Activated T-cell treated with anti-CD3 and anti-CD28 coated beads, Interleukin-2, amount 50 U/mL, for 4 hours (primary cell): ENCODE results near the gene GGCT. TPM values are rescaled to one million over a fixed set of nuclear protein-coding genes. Genes with fewer than 3 reads are reported as not detected.
A peak's percentile ranks its signal among the peaks of the same experiment; 100 is the strongest.
"Not testable (repeated sequence)": the region's sequence is repeated elsewhere in the genome, so short reads cannot be mapped to it uniquely, and the experiment has no call there.

Experiments
- ATAC-seq, 2 donors: fragments of 200-7000 bp; cut with Tn5 transposase; one replicate each; pipeline ENCODE4 v1.10.0; 2021
- DNase-seq: peaks from one replicate; pipeline ENCODE4 v3.0.0-alpha.2; 2020
- H3K27me3 Mint-ChIP-seq: one replicate; pipeline ENCODE4 v1.8.0; 2021; ENCODE audit warnings: low read depth, mixed read lengths
- H3K36me3 Mint-ChIP-seq: one replicate; pipeline ENCODE4 v1.8.0; 2022; ENCODE audit warnings: mixed read lengths; ENCODE audit not compliant: insufficient read depth
- H3K4me1 Mint-ChIP-seq: one replicate; pipeline ENCODE4 v1.8.0; 2021; ENCODE audit warnings: low read depth, mixed read lengths
- H3K4me3 Mint-ChIP-seq: one replicate; pipeline ENCODE4 v1.8.0; 2021; ENCODE audit warnings: mild to moderate bottlenecking, moderate library complexity, mixed read lengths
- H3K9me3 Mint-ChIP-seq: one replicate; pipeline ENCODE4 v1.8.0; 2021; ENCODE audit warnings: mixed read lengths
- total RNA-seq, 3 donors: library from RNA; stranded (reverse); gene quantifications; one replicate each; pipeline ENCODE4 v1.2.1, GENCODE V29; 2021

GGCT gene
- total RNA-seq, 3 donors from 2014 or later, result 66.0 to 75.5 (median 67.5) TPM

DNA sequence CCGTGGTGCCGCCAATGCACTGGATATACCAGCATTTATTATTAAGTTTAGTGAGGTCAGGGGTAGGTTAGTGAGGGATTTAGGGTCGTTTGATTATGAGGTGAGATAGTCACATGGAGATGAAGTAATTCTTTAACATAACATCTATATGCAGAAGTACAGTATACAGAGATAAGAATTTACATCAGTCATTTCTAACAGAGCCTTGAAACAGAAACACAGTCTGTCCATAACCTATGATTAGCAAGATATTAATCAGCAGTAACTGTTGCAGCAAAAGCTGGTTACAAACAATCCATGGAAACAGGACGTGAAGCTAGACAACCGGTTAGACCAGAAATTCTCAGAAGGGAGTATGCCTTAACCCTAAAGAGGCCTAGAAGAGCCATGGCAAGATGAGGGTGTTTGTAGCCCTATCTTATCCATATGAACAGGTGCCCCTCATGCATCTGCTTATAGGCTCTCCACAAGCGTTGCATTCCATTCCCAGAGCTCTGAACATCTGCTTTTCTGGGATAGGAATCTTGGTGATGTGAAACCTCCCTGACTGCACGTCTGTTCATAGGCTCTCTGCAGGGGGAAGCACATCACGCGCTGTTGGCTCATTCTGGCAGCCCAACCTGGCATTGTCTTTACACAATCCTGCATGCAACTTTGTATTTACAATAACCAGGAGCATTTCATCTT, 4.7 kb upstream of the GGCT start:
- H3K9me3 Mint-ChIP-seq, H3K4me3 Mint-ChIP-seq, H3K27me3 Mint-ChIP-seq, DNase-seq, H3K36me3 Mint-ChIP-seq, H3K4me1 Mint-ChIP-seq, ATAC-seq: not testable (repeated sequence)

DNA sequence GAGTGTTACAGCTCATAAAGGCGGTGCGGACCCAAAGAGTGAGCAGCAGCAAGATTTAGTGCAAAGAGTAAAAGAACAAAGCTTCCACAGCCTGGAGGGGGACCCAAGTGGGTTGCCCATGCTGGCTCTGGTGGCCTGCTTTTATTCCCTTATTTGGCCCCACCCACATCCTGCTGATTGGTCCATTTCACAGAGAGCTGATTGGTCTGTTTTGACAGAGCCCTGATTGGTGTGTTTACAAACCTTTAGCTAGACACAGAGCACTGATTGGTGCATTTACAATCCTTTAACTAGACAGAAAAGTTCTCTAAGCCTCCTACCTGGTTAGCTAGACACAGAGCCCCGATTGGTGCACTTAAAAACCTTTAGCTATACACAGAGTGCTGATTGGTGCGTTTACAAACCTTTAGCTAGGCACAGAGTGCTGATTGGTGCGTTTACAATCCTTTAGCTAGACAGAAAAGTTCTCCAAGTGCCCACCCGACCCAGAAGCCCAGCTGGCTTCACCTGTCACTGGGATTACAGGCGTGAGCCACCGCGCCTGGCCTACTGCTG, 2.8 kb upstream of the GGCT start:
- H3K9me3 Mint-ChIP-seq, ATAC-seq, DNase-seq, H3K36me3 Mint-ChIP-seq, H3K27me3 Mint-ChIP-seq: not testable (repeated sequence)
- peak overlapping the region; percentile 33 for H3K4me3 Mint-ChIP-seq
- H3K4me1 Mint-ChIP-seq, result peaks cover 18% of the 10 kb centered on the region

DNA sequence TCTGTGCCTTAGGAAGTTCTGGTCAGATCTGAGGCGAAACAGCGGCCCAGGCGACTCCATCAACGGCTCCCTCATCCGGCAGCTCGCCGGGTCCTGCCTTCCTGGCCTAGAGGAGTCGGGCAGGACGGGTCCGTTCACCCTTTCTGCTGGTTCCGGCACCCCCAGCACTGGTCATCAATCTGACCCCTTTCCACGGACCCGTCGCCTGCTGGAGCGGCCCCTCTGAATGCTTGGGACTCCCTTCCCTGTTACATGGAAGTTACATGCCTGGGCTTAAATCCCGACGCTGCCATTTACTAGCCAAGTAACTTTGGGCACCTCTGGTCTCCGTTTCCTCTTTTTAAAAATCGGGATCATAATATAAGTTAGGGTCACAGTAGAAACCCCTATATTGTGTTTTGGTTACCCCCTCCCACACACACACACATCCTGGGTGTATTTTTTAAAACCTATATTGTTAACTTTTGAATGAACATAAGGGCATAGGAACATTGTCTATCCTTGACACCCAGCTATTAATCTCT, 607 bp upstream of the GGCT start:
- H3K9me3 Mint-ChIP-seq, result no peaks in the 10 kb centered on the region
- H3K4me3 Mint-ChIP-seq, result peak overlapping the region; percentile 83
- DNase-seq, result no peak
- no peaks in the 10 kb centered on the region for H3K27me3 Mint-ChIP-seq
- peaks cover 26% of the 10 kb centered on the region for H3K4me1 Mint-ChIP-seq
- H3K36me3 Mint-ChIP-seq, result peaks cover 12% of the 10 kb centered on the region
- peak; percentile 6 to 15 for ATAC-seq

DNA sequence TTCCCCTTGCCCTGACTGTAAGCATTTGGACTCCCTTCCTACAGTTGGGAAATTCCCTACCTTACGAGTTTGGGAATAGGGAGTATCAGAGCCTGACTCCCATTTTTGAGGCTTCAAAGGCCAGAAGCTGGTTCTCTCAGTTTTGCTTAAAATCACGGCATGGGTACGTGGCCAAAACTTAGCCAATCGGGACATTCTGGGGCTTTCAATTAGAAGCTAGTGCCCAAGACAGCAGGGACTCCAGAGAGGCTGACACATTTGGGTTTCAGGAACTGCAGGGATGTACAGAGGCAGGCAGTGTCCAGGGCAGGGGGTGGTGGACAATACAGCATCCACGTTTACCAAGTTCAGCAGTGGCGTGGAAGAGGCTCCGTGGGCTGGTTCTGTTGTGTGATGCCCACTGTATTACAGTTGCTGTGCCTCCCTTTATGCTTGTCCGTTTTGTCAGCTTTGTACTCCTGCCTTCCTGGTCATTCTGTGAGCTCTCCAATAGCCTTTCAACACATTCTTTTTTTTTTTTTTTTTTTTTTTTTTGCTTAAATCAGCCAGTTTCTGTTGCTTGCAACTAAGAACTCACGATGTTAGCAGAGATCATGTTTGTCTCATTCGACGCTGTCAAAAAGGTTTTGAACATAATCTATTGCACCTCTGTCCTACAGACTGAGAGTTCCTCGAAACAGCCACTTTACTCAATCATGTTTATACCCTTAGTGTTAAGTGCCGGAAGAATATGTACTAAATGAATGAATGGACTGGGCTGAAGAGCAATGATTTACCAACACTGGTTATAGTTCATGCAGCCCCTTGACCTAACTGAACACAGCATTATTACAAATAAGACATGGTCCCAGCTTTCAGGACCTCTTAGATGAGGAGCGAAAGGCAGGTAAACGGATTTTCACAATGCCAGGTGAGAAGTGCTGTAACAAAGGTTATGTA, 1.1 kb downstream of the GGCT start:
- peaks cover 22% of the 10 kb centered on the region for H3K36me3 Mint-ChIP-seq
- no peaks in the 10 kb centered on the region for H3K9me3 Mint-ChIP-seq
- H3K4me3 Mint-ChIP-seq, result peak overlapping the region; percentile 83
- H3K27me3 Mint-ChIP-seq, result no peaks in the 10 kb centered on the region
- DNase-seq (no peak), ATAC-seq (no peak)
- peaks cover 30% of the 10 kb centered on the region for H3K4me1 Mint-ChIP-seq

DNA sequence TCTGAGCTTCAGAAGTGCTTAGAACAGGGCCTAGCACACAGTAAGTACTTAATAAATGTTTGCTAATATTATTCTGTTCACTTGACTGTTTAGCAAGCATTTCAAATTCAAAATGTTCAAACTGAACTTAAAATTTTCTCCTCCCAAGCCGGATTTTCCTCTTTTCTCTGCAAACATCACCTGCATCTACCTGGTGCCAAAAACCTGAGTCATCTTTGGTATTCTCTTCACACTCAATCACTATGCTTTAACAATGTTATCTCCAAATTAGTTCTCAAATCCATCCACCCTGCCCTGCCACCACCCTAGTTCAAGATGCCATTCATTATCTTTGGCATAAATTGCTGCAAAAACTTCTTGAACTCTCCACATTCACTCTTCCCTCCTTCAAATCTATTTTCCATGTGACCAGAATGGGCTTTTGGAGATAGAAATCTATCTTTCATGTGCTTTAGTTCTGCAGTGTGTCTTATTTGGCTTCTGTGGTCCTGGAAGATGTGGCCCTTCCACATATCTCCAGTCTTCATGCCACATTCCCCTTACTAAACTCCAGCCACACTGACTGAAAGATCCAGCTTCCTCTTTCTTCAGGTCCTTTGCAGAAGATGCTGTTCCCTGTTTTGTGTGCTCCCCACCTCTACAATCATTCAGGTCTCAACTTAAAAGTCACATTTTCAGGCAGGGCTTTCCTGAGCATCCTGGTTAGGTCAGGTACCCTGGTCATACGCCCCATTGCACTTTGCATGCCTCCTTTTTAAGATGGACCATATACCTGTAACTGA, 2.0 kb downstream of the GGCT start:
- Mint-ChIP-seq H3K4me3 (peak overlapping the region; percentile 83), H3K36me3 (peaks cover 23% of the 10 kb centered on the region), H3K27me3 (no peaks in the 10 kb centered on the region), H3K4me1 (peaks cover 30% of the 10 kb centered on the region), H3K9me3 (no peaks in the 10 kb centered on the region)
- DNase-seq (no peak), ATAC-seq (no peak)

DNA sequence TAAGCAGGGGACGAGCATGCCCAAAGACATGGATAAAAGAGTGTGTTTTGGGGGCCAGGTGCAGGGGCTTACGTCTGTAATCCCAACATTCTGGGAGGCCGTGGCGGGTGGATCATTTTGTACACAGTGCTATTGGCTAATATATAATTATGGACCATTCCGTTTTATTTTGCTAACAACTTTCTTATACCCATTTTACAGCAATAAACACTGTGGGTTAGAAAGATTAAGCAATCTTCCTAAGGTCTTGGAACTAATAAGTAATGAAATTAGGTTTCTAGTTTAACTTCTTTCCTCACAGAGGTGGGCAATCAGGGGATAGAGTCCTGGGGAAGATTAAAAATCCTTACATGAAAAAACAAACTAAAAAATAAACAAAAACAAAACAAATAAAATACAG, 3.4 kb downstream of the GGCT start:
- ATAC-seq (no peak), DNase-seq (no peak)
- peaks cover 31% of the 10 kb centered on the region for H3K36me3 Mint-ChIP-seq
- no peak overlapping the region for H3K4me3 Mint-ChIP-seq
- no peaks in the 10 kb centered on the region for H3K9me3 Mint-ChIP-seq
- H3K27me3 Mint-ChIP-seq, result no peaks in the 10 kb centered on the region
- peaks cover 30% of the 10 kb centered on the region for H3K4me1 Mint-ChIP-seq

DNA sequence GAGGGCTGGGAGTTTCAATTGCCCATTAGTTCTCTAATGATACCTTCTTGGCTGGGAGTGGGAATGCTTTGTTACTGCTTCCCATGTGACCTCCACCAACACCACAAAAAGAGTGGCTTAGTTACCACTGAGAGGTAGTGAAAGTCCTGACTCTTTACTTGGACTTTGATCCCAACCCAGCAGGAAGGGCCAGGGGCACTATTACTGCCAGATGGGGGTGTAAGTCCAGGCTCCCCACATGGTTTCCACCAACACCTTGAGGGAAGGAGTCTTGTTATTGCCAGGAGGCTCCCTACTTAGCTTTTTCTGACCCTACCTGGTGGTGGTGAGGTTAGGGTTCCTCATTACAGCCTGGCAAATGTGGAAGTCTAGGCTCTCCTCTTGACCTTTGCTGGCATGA, 11.4 kb downstream of the GGCT start:
- Mint-ChIP-seq H3K9me3 (peaks cover 12% of the 10 kb centered on the region), H3K4me1 (no peaks in the 10 kb centered on the region), H3K36me3 (peaks cover 10% of the 10 kb centered on the region), H3K4me3 (no peak overlapping the region), H3K27me3 (no peaks in the 10 kb centered on the region)
- DNase-seq (no peak), ATAC-seq (no peak)

DNA sequence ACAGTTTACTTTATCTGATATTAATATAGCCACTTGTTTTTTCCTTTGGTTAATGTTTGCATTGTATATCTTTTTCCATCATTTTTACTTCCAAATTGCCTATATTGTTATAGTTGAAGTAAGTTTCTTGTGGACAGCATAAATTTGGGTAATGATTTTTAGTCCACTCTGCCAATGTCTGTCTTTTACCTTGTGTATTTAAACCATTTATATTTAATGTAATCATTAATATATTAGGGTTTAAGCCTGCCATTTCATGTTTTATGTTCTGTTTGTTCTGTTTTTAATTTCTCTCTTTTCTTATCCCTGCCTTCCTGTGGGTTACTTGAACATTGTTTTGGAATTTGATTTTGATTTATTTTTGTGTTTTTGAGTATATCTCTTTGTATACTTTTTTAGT, 13.2 kb downstream of the GGCT start:
- Mint-ChIP-seq H3K27me3 (no peaks in the 10 kb centered on the region), H3K9me3 (peaks cover 12% of the 10 kb centered on the region), H3K4me1 (no peaks in the 10 kb centered on the region), H3K36me3 (peaks cover 3% of the 10 kb centered on the region), H3K4me3 (no peak overlapping the region)
- ATAC-seq, result no peak
- DNase-seq, result no peak

DNA sequence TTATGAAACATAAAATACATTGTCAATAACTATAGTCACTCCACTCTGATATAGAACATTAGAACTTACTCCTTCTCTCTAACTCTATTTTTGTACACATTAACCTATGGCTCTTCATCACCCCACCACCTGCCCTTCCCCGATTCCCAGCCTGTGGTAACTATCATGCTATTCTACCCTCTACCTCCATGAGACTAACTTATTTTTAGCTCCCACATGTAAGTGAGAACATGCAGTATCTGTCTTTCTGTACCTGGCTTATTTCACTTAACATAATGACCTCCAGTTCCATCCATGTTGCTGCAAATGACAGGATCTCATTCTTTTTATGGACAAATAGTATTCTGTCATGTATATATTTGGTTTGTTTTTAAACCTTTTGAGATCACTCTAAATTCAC, 17.3 kb downstream of the GGCT start:
- DNase-seq, result no peak
- Mint-ChIP-seq H3K4me1 (no peaks in the 10 kb centered on the region), H3K9me3 (peaks cover 12% of the 10 kb centered on the region), H3K27me3 (no peaks in the 10 kb centered on the region), H3K4me3 (no peak overlapping the region), H3K36me3 (no peaks in the 10 kb centered on the region)
- no peak for ATAC-seq

DNA sequence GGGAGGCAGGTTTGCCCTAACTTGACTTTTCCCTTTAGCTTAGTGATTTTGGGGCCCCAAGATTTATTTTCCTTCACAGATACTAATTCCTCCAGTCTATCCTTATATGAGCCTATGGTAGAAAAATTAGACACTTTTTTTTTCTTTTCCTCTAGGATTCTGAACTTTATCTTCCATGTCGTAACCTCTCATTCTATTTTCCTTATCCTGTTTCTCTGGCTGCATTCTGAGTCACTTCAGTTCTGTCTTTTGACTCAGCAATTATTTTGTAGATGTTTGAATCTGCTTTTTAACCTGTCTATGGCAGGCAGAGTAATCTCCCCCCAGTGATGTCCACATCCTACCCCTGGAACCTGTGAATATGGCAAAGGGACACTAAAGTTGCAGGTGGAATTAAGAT, 19.0 kb downstream of the GGCT start:
- Mint-ChIP-seq H3K4me3 (no peak overlapping the region), H3K4me1 (no peaks in the 10 kb centered on the region), H3K36me3 (no peaks in the 10 kb centered on the region), H3K27me3 (no peaks in the 10 kb centered on the region), H3K9me3 (no peaks in the 10 kb centered on the region)
- no peak for DNase-seq
- ATAC-seq, result no peak

DNA sequence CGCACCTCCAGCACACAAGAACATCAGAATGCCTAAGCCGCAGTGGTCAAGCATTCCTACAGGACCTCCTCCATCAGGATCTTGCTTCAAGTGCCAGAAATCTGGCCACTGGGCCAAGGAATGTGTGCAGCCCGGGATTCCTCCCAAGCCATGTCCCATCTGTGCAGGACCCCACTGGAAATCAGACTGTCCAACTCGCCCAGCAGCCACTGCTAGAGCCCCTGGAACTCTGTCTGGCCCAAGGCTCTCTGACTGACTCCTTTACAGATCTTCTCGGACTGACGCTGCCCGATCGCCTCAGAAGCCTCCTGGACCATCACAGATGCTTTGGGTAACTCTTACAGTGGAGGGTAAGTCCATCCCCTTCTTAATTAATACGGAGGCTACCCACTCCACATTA, 23.2 kb downstream of the GGCT start:
- H3K4me1 Mint-ChIP-seq, result peaks cover 27% of the 10 kb centered on the region
- DNase-seq, H3K27me3 Mint-ChIP-seq, H3K36me3 Mint-ChIP-seq, ATAC-seq, H3K4me3 Mint-ChIP-seq, H3K9me3 Mint-ChIP-seq: not testable (repeated sequence)

DNA sequence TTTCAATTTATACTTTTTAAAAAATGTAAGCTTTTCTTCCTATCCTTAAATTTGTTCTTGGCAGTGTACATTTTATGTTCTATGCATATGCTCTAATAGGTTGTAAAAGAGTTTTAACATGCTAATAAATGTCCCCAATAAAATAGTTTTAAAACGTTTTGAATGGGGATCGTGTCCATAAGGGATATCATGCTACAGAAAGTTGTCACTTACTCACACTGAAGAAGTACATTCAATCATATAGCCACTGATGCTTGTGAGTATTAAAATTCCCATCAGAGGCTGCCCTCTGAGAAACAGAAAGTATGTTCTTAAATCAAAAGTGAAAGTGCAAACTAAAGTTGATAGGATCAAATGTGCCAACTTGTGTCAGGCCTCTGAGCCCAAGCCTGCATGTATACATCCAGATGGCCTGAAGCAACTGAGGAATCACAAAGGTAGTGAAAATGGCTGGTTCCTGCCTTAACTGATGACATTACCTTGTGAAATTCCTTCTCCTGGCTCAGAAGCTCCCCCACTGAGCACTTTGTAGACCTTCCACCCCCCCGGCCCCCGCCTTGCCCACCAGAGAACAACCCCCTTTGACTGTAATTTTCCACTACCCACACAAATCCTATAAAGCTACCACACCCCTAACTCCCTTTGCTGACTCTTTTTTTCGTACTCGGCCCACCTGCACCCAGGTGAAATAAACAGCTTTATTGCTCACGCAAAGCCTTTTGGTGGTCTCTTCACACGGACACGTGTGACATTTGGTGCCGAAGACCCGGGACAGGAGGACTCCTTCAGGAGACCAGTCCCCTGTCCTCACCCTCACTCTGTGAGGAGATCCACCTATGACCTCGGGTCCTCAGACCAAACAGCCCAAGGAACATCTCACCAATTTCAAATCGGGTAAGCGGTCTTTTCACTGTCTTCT, 25.2 kb downstream of the GGCT start:
- peaks cover 42% of the 10 kb centered on the region for H3K4me1 Mint-ChIP-seq

More for the DNA sequence above, 25.2 kb downstream of the GGCT start:
- Mint-ChIP-seq H3K9me3 (no peaks in the 10 kb centered on the region), H3K36me3 (peaks cover 6% of the 10 kb centered on the region), H3K4me3 (peak overlapping the region; percentile 93), H3K27me3 (no peaks in the 10 kb centered on the region)
- peak; percentile 41 to 52 for ATAC-seq
- DNase-seq, result peak; percentile 13
